ENCODE measurements around the gene RFPL1. TPM values are rescaled to one million over a fixed set of nuclear protein-coding genes. Genes with fewer than 3 reads are reported as not detected.

Gene RFPL1
- total RNA-seq, 1 donor from 2014 or later: not detected

GRCh38 chr22:29426476-29426875 is 11.9 kb upstream of the RFPL1 start:
- Histone ChIP-seq H3K27me3 (ENCODE audit: control insufficient read depth, insufficient read depth, low read length) (peaks cover 2% of the 10 kb centered on the region), H3K36me3 (ENCODE audit: control insufficient read depth, insufficient read depth, low read length) (no peaks in the 10 kb centered on the region), H3K4me3 (ENCODE audit: low read depth, low read length) (no peak overlapping the region)
- TF ChIP-seq CTCF (IDR thresholded peaks at IDR 0.05; ENCODE audit: insufficient read depth, low read length, severe bottlenecking): no peak
- no peak for DNase-seq (ENCODE audit: low read depth)
- FAIRE-seq: no peak

GRCh38 chr22:29427176-29427760 is 11.1 kb upstream of the RFPL1 start:
- Histone ChIP-seq H3K27me3 (ENCODE audit: control insufficient read depth, insufficient read depth, low read length) (peaks cover 2% of the 10 kb centered on the region), H3K36me3 (ENCODE audit: control insufficient read depth, insufficient read depth, low read length) (no peaks in the 10 kb centered on the region), H3K4me3 (ENCODE audit: low read depth, low read length) (no peak overlapping the region)
- DNase-seq (ENCODE audit: low read depth) (no peak), FAIRE-seq (no peak)
- TF ChIP-seq CTCF (IDR thresholded peaks at IDR 0.05; ENCODE audit: insufficient read depth, low read length, severe bottlenecking): no peak

GRCh38 chr22:29431986-29432385 is 6.4 kb upstream of the RFPL1 start:
- no peak for TF ChIP-seq CTCF (IDR thresholded peaks at IDR 0.05; ENCODE audit: insufficient read depth, low read length, severe bottlenecking)
- DNase-seq (ENCODE audit: low read depth) (no peak), FAIRE-seq (no peak)
- Histone ChIP-seq H3K27me3 (ENCODE audit: control insufficient read depth, insufficient read depth, low read length) (peaks cover 4% of the 10 kb centered on the region), H3K36me3 (ENCODE audit: control insufficient read depth, insufficient read depth, low read length) (no peaks in the 10 kb centered on the region), H3K4me3 (ENCODE audit: low read depth, low read length) (no peak overlapping the region)

- no peak for DNase-seq (ENCODE audit: low read depth)
- no peak for FAIRE-seq
- no peak overlapping the region for H3K4me3 ChIP-seq (ENCODE audit: low read depth, low read length)
- no peaks in the 10 kb centered on the region for H3K36me3 ChIP-seq (ENCODE audit: control insufficient read depth, insufficient read depth, low read length)
- H3K27me3 ChIP-seq (ENCODE audit: control insufficient read depth, insufficient read depth, low read length): peaks cover 4% of the 10 kb centered on the region
- TF ChIP-seq CTCF (IDR thresholded peaks at IDR 0.05; ENCODE audit: insufficient read depth, low read length, severe bottlenecking): no peak
Observed at GRCh38 chr22:29433856-29434255, 4.5 kb upstream of the RFPL1 start.

- Histone ChIP-seq H3K27me3 (ENCODE audit: control insufficient read depth, insufficient read depth, low read length) (peaks cover 4% of the 10 kb centered on the region), H3K4me3 (ENCODE audit: low read depth, low read length) (no peak overlapping the region), H3K36me3 (ENCODE audit: control insufficient read depth, insufficient read depth, low read length) (no peaks in the 10 kb centered on the region)
- peak; percentile 18 for DNase-seq (ENCODE audit: low read depth)
- no peak for FAIRE-seq
- TF ChIP-seq CTCF (IDR thresholded peaks at IDR 0.05; ENCODE audit: insufficient read depth, low read length, severe bottlenecking): no peak
Observed at GRCh38 chr22:29434288-29434687, 4.1 kb upstream of the RFPL1 start.

All from bronchial epithelial cell (primary cell).